ENCODE measurements around the gene PRRT4. TPM values are rescaled to one million over a fixed set of nuclear protein-coding genes. Genes with fewer than 3 reads are reported as not detected.

PRRT4 gene
- total and polyA plus RNA-seq, 2 of the 4 experiments (the other 2 are of a cell fraction) = not detected

DNA sequence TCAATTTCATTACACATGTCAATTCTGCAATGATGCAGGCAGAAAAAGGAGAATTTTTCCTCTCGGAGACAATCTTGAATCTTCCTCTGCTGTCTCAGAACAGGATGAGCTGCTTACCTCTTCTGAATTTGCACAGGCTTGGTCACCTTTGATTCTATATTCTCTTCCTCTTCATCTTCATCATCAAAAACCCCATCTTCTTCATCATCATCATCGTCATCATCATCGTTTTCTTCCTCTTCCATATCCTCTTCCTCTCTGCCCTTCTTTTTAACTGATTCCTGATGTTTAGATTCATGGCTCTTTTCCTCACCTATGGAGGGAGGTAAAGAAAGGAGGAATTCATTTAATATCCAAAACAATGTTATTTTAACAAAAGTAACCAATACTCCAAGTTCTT is 25.8 kb downstream of the PRRT4 start:
- Histone ChIP-seq H3K4me1 (ENCODE audit: control insufficient read depth, insufficient read depth, low read length) (no peaks in the 10 kb centered on the region), H3K4me3 (ENCODE audit: insufficient read depth, low read depth, low read length) (no peak overlapping the region), H3K14ac (replicated peaks; ENCODE audit: low read depth, low read length) (no peak overlapping the region), H4K5ac (ENCODE audit: low read depth, low read length) (no peak overlapping the region), H3K27ac (ENCODE audit: insufficient read depth, low read length) (no peak overlapping the region), H3K27me3 (ENCODE audit: control insufficient read depth, insufficient read depth, low read length) (no peaks in the 10 kb centered on the region), H2BK20ac (ENCODE audit: low read depth, low read length) (no peak overlapping the region), H4K91ac (ENCODE audit: insufficient read depth, low read depth, low read length) (no peak overlapping the region), H3K9me1 (ENCODE audit: insufficient read depth, low read length) (no peaks in the 10 kb centered on the region), H3K4ac (ENCODE audit: low read depth, low read length) (no peak overlapping the region), H2BK5ac (ENCODE audit: low read depth, low read length, poor library complexity, severe bottlenecking) (no peak overlapping the region), H3K4me2 (ENCODE audit: low read depth, low read length) (no peak overlapping the region), H3K23ac (ENCODE audit: low read depth, low read length) (no peak overlapping the region), H2AK5ac (ENCODE audit: low read depth, low read length) (no peak overlapping the region), H2BK120ac (ENCODE audit: low read depth, low read length) (no peak overlapping the region), H3K36me3 (ENCODE audit: control insufficient read depth, insufficient read depth, low read length) (peaks cover 30% of the 10 kb centered on the region), H2AK9ac (replicated peaks; ENCODE audit: low read depth, low read length, poor library complexity) (no peak overlapping the region), H3K9me3 (ENCODE audit: control insufficient read depth, insufficient read depth, low read length) (no peaks in the 10 kb centered on the region), H4K20me1 (ENCODE audit: insufficient read depth, low read length) (no peaks in the 10 kb centered on the region), H4K8ac (ENCODE audit: low read depth in 2 of 2, low read length in 2 of 2) (no peak overlapping the region), H3K9ac (ENCODE audit: low read depth, low read length) (no peak overlapping the region), H2BK15ac (ENCODE audit: low read depth, low read length) (no peak overlapping the region), H3K79me1 (ENCODE audit: low read depth in 1 of 2, low read length in 2 of 2) (peaks cover 0 to 5% of the 10 kb centered on the region in 2 experiments; a peak in 2 of 4 replicates), H3K56ac (ENCODE audit: extremely low read depth, insufficient read depth, low read length) (no peak overlapping the region), H3K18ac (ENCODE audit: low read depth, low read length) (no peak overlapping the region), H2AFZ (replicated peaks; ENCODE audit: low read length, poor library complexity) (no peak overlapping the region)
- TF ChIP-seq MXI1 (IDR thresholded peaks at IDR 0.05; ENCODE audit: borderline replicate concordance, low read depth, low read length) (no peak), SMC3 (IDR thresholded peaks at IDR 0.05; ENCODE audit: low read depth, low read length) (no peak), FOS (IDR thresholded peaks at IDR 0.05; ENCODE audit: low read depth, low read length) (no peak), RAD21 (IDR thresholded peaks at IDR 0.05; ENCODE audit: low read length) (no peak), RCOR1 (IDR thresholded peaks at IDR 0.05; ENCODE audit: insufficient replicate concordance, low read length) (no peak), CEBPB (IDR thresholded peaks at IDR 0.05; ENCODE audit: low read depth, low read length) (no peak), MAZ (IDR thresholded peaks at IDR 0.05; ENCODE audit: borderline replicate concordance, low read depth, low read length) (no peak), RFX5 (IDR thresholded peaks at IDR 0.05; ENCODE audit: low read depth, low read length) (no peak), CHD1 (IDR thresholded peaks at IDR 0.05; ENCODE audit: low read depth, low read length) (no peak), MAFK (IDR thresholded peaks at IDR 0.05; ENCODE audit: low read depth, low read length) (no peak), POLR2A (IDR thresholded peaks at IDR 0.05; ENCODE audit: low read depth, low read length) (no peak), BHLHE40 (IDR thresholded peaks at IDR 0.05; ENCODE audit: low read depth, low read length) (no peak)
- TF ChIP-seq, protein P1, sequence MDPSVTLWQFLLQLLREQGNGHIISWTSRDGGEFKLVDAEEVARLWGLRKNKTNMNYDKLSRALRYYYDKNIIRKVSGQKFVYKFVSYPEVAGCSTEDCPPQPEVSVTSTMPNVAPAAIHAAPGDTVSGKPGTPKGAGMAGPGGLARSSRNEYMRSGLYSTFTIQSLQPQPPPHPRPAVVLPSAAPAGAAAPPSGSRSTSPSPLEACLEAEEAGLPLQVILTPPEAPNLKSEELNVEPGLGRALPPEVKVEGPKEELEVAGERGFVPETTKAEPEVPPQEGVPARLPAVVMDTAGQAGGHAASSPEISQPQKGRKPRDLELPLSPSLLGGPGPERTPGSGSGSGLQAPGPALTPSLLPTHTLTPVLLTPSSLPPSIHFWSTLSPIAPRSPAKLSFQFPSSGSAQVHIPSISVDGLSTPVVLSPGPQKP (IDR thresholded peaks at IDR 0.05; ENCODE audit: borderline replicate concordance, low read depth, low read length) = no peak
- TF ChIP-seq, protein P2, sequence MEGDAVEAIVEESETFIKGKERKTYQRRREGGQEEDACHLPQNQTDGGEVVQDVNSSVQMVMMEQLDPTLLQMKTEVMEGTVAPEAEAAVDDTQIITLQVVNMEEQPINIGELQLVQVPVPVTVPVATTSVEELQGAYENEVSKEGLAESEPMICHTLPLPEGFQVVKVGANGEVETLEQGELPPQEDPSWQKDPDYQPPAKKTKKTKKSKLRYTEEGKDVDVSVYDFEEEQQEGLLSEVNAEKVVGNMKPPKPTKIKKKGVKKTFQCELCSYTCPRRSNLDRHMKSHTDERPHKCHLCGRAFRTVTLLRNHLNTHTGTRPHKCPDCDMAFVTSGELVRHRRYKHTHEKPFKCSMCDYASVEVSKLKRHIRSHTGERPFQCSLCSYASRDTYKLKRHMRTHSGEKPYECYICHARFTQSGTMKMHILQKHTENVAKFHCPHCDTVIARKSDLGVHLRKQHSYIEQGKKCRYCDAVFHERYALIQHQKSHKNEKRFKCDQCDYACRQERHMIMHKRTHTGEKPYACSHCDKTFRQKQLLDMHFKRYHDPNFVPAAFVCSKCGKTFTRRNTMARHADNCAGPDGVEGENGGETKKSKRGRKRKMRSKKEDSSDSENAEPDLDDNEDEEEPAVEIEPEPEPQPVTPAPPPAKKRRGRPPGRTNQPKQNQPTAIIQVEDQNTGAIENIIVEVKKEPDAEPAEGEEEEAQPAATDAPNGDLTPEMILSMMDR (conservative IDR thresholded peaks at IDR 0.05; ENCODE audit: low read depth, low read length) = no peak
- TF ChIP-seq, protein P3, sequence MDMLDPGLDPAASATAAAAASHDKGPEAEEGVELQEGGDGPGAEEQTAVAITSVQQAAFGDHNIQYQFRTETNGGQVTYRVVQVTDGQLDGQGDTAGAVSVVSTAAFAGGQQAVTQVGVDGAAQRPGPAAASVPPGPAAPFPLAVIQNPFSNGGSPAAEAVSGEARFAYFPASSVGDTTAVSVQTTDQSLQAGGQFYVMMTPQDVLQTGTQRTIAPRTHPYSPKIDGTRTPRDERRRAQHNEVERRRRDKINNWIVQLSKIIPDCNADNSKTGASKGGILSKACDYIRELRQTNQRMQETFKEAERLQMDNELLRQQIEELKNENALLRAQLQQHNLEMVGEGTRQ (IDR thresholded peaks at IDR 0.05; ENCODE audit: low read depth, low read length) = no peak
- intact Hi-C loops (cut with micrococcal nuclease) (no loop called here), in situ Hi-C loops (cut with MboI; ENCODE audit: low sequenced_read_pairs) (no loop called here), dilution Hi-C loops (cut with HindIII; ENCODE audit: low sequenced_read_pairs, unreplicated experiment) (no loop called here)
- DNase-seq (no peak), ATAC-seq (ENCODE audit: low read depth) (no peak)
- ChIA-PET CTCF (no interaction called here), POLR2A (ENCODE audit: unreplicated experiment) (no interaction called here)
- BruUV-seq (replicated peaks) = no TSS peak
- WGBS, 2 experiments (ENCODE audit: extremely low coverage in 2 of 2, insufficient read length in 1 of 2) = 100% methylated on average over 1 to 2 of the region's 3 CpGs

Data from IMR-90 (cell line).